ENCODE measurements around the gene LRRC74A. TPM values are rescaled to one million over a fixed set of nuclear protein-coding genes. Genes with fewer than 3 reads are reported as not detected.
A peak's percentile ranks its signal among the peaks of the same experiment; 100 is the strongest.

The LRRC74A gene
- total and polyA plus RNA-seq, 2 of the 4 experiments (the other 2 are of a cell fraction): not detected

- Histone ChIP-seq H3K18ac (ENCODE audit: low read depth, low read length) (no peak overlapping the region), H3K27me3 (ENCODE audit: control insufficient read depth, insufficient read depth, low read length) (no peaks in the 10 kb centered on the region), H3K56ac (ENCODE audit: extremely low read depth, insufficient read depth, low read length) (no peak overlapping the region), H3K4me2 (ENCODE audit: low read depth, low read length) (no peak overlapping the region), H3K4me3 (ENCODE audit: insufficient read depth, low read depth, low read length) (no peak overlapping the region), H3K9me1 (ENCODE audit: insufficient read depth, low read length) (peaks cover 2% of the 10 kb centered on the region; the same call in 1 of the 2 replicates), H3K79me1 (ENCODE audit: low read depth in 1 of 2, low read length in 2 of 2) (no peaks in the 10 kb centered on the region), H3K9me3 (ENCODE audit: control insufficient read depth, insufficient read depth, low read length) (no peaks in the 10 kb centered on the region), H3K27ac (ENCODE audit: insufficient read depth, low read length) (no peak overlapping the region), H3K23ac (ENCODE audit: low read depth, low read length) (no peak overlapping the region), H2AK9ac (replicated peaks; ENCODE audit: low read depth, low read length, poor library complexity) (peak overlapping the region; percentile 60), H3K4ac (ENCODE audit: low read depth, low read length) (no peak overlapping the region), H3K36me3 (ENCODE audit: control insufficient read depth, insufficient read depth, low read length) (peaks cover 6% of the 10 kb centered on the region), H4K5ac (ENCODE audit: low read depth, low read length) (no peak overlapping the region), H2BK5ac (ENCODE audit: low read depth, low read length, poor library complexity, severe bottlenecking) (no peak overlapping the region), H4K20me1 (ENCODE audit: insufficient read depth, low read length) (no peaks in the 10 kb centered on the region), H2BK120ac (ENCODE audit: low read depth, low read length) (no peak overlapping the region), H2AFZ (replicated peaks; ENCODE audit: low read length, poor library complexity) (peak overlapping the region; percentile 23), H3K14ac (replicated peaks; ENCODE audit: low read depth, low read length) (no peak overlapping the region), H4K91ac (ENCODE audit: insufficient read depth, low read depth, low read length) (no peak overlapping the region), H2BK20ac (ENCODE audit: low read depth, low read length) (no peak overlapping the region), H3K9ac (ENCODE audit: low read depth, low read length) (no peak overlapping the region), H2BK15ac (ENCODE audit: low read depth, low read length) (no peak overlapping the region), H3K4me1 (ENCODE audit: control insufficient read depth, insufficient read depth, low read length) (peaks cover 4% of the 10 kb centered on the region; the same call in 1 of the 2 replicates), H4K8ac (ENCODE audit: low read depth in 2 of 2, low read length in 2 of 2) (no peak overlapping the region), H2AK5ac (ENCODE audit: low read depth, low read length) (no peak overlapping the region)
- ATAC-seq (ENCODE audit: low read depth): no peak
- POLR2A ChIA-PET (ENCODE audit: unreplicated experiment): no interaction called here
- DNase-seq: no peak
- no peak for TF ChIP-seq RFX5 (IDR thresholded peaks at IDR 0.05; ENCODE audit: low read depth, low read length)
- TF ChIP-seq CEBPB (IDR thresholded peaks at IDR 0.05; ENCODE audit: low read depth, low read length): no peak
- no peak for TF ChIP-seq RAD21 (IDR thresholded peaks at IDR 0.05; ENCODE audit: low read length)
- no peak for TF ChIP-seq BHLHE40 (IDR thresholded peaks at IDR 0.05; ENCODE audit: low read depth, low read length)
- no peak for TF ChIP-seq NFE2L2 (IDR thresholded peaks at IDR 0.05; ENCODE audit: low read depth, low read length)
- no peak for TF ChIP-seq MAZ (IDR thresholded peaks at IDR 0.05; ENCODE audit: borderline replicate concordance, low read depth, low read length)
- TF ChIP-seq USF2 (IDR thresholded peaks at IDR 0.05; ENCODE audit: low read depth, low read length): no peak
- TF ChIP-seq SMC3 (IDR thresholded peaks at IDR 0.05; ENCODE audit: low read depth, low read length): no peak
- no peak for TF ChIP-seq MXI1 (IDR thresholded peaks at IDR 0.05; ENCODE audit: borderline replicate concordance, low read depth, low read length)
- no peak for TF ChIP-seq CTCF (conservative IDR thresholded peaks at IDR 0.05; ENCODE audit: low read depth, low read length)
- TF ChIP-seq FOS (IDR thresholded peaks at IDR 0.05; ENCODE audit: low read depth, low read length): no peak
- TF ChIP-seq RCOR1 (IDR thresholded peaks at IDR 0.05; ENCODE audit: insufficient replicate concordance, low read length): no peak
- TF ChIP-seq POLR2A (IDR thresholded peaks at IDR 0.05; ENCODE audit: low read depth, low read length): no peak
- intact Hi-C loops (cut with micrococcal nuclease): no loop called here
- TSS peak; percentile 62 for BruUV-seq (replicated peaks)
- CTCF ChIA-PET: no interaction called here
- in situ Hi-C loops (cut with MboI; ENCODE audit: low sequenced_read_pairs): loop anchor here (5.0 kb wide), 1 partner anchor 65 kb away; no protein-coding TSS in a partner anchor
- dilution Hi-C loops (cut with HindIII; ENCODE audit: low sequenced_read_pairs, unreplicated experiment): no loop called here
- 60% methylated on average over 1 of the region's 10 CpGs; no CpG with 5 or more reads in 1 of the 2 experiments for WGBS, 2 experiments (ENCODE audit: extremely low coverage in 2 of 2, insufficient read length in 1 of 2)
Observed at GRCh38 chr14:76782115-76782884, 43.9 kb upstream of the LRRC74A start.

Measured in IMR-90 (cell line).